ENCODE data around the gene TNFRSF4. TPM values are rescaled to one million over a fixed set of nuclear protein-coding genes. Genes with fewer than 3 reads are reported as not detected.
A peak's percentile ranks its signal among the peaks of the same experiment; 100 is the strongest.

TNFRSF4 gene
- total and polyA plus RNA-seq, 9 of the 15 experiments (the other 6 are each of a cell fraction or from before 2014, with no cell fraction given) = 0.07 to 0.44 (median 0.19) TPM; not detected in 5

- 0 out of 2 replicates have a peak, but pooled peaks have one; percentile 7 for TF ChIP-seq THAP12 (CRISPR knock-in tag; IDR thresholded peaks at IDR 0.05)
- TF ChIP-seq ELF1 (tag; IDR thresholded peaks at IDR 0.05) = 0 out of 2 replicates have a peak, but pooled peaks have one; percentile 35
- TF ChIP-seq ZNF583 (CRISPR knock-in tag; IDR thresholded peaks at IDR 0.05) = no peak
- TF ChIP-seq ZNF263 (CRISPR knock-in tag; IDR thresholded peaks at IDR 0.05; ENCODE audit: borderline replicate concordance) = no peak
- peak; percentile 68 for TF ChIP-seq HMGN3 (IDR thresholded peaks at IDR 0.05; ENCODE audit: borderline replicate concordance, extremely low read depth, insufficient read length, low read depth, low read length)
- TF ChIP-seq TAF9B (IDR thresholded peaks at IDR 0.05; ENCODE audit: partially characterized antibody) = no peak
- 0 out of 2 replicates have a peak, but pooled peaks have one; percentile 10 for TF ChIP-seq ZBTB33 (CRISPR knock-in tag; IDR thresholded peaks at IDR 0.05)
- TF ChIP-seq TRIM24 (IDR thresholded peaks at IDR 0.05) = peak in 1 of 2 experiments; percentile 48; a peak in 2 of 4 replicates
- TF ChIP-seq MXI1 (IDR thresholded peaks at IDR 0.05; ENCODE audit: low read depth, low read length) = no peak
- no peak for TF ChIP-seq NFATC3 (IDR thresholded peaks at IDR 0.05)
- peak; percentile 91 for TF ChIP-seq ETV5 (CRISPR knock-in tag; IDR thresholded peaks at IDR 0.05; ENCODE audit: low read depth)
- peak; percentile 39; the same call in 1 of the 2 replicates for TF ChIP-seq TAL1 (IDR thresholded peaks at IDR 0.05)
- peak; percentile 37; the same call in 1 of the 2 replicates for TF ChIP-seq TEAD4 (IDR thresholded peaks at IDR 0.05; ENCODE audit: low read length)
- no peak for TF ChIP-seq TEAD4 (CRISPR knock-in tag; IDR thresholded peaks at IDR 0.05; ENCODE audit: borderline replicate concordance)
- no peak for TF ChIP-seq TBL1XR1 (IDR thresholded peaks at IDR 0.05; ENCODE audit: low read length in 2 of 2)
Measured at GRCh38 chr1:1185101-1185765, 28.7 kb downstream of the TNFRSF4 start (continued).

All from K562 (cell line).